HCT116 (cell line): ENCODE results near the gene DPH6. TPM values are rescaled to one million over a fixed set of nuclear protein-coding genes. Genes with fewer than 3 reads are reported as not detected.

Experiments used
- ATAC-seq: fragments of 200-7000 bp; cut with Tn5 transposase; 2 replicates; pipeline ENCODE4 v1.9.1; 2020; ENCODE audit warnings: mild to moderate bottlenecking, moderate library complexity
- BruUV-seq: library from RNA; stranded (reverse); fragments of 400-500 nt; replicated peaks from 2 replicates; lab custom pipeline; 2021; lab: Mats Ljungman, UMichigan
- CTCF ChIA-PET: fragments of 300-600 bp; sonication (Branson Sonifier 250); formaldehyde crosslinking; loops from one replicate; lab custom pipeline; 2021; ENCODE audit warnings: antibody characterized with exemption; lab: Charles Lee
- POLR2A ChIA-PET: fragments of 300-600, 350-600 bp; sonication (Branson Sonifier 250); formaldehyde crosslinking; loops from one replicate; lab custom pipeline; 2021; ENCODE audit warnings: antibody characterized with exemption; lab: Charles Lee
- RAD21 ChIA-PET, 2 experiments: fragments of 300-600 bp; sonication (Branson Sonifier 250); formaldehyde crosslinking; loops; one replicate each; lab custom pipeline; 2023; ENCODE audit warnings: low total read pairs in 2 of 2; ENCODE audit not compliant: uncharacterized antibody in 2 of 2, unreplicated experiment in 2 of 2, low non-redundant PET in 1 of 2; lab: Charles Lee
- DNase-seq: peaks from one replicate; pipeline ENCODE4 v3.0.0-alpha.2; 2010; ENCODE audit warnings: low read depth, low spot score
- H2AFZ ChIP-seq: fragments of 200-600 bp; shearing (Covaris generic), sonication (generic); 2 replicates; pipeline ENCODE4 v1.6.1; 2017; ENCODE audit warnings: low read depth, mixed run types, mixed read lengths, antibody characterized with exemption, low read length; ENCODE audit not compliant: poor library complexity, severe bottlenecking
- H3K27ac ChIP-seq: 2 replicates; pipeline ENCODE4 v1.5.1; 2012; ENCODE audit warnings: low read depth, low read length
- H3K27me3 ChIP-seq: fragments of 200-600 bp; sonication (generic); 2 replicates; pipeline ENCODE4 v1.6.1; 2016; ENCODE audit warnings: mixed run types, low read length, mixed read lengths; ENCODE audit not compliant: insufficient read depth
- H3K36me3 ChIP-seq, 2 experiments: fragments of 200-500 bp in 1 of 2; fragments of 200-600 bp in 1 of 2; sonication (Bioruptor generic) in 1 of 2; sonication (generic) in 1 of 2; 2 replicates each; pipeline versions ENCODE4 v1.5.1 to v1.6.1; 2014 to 2016; ENCODE audit warnings: low read length in 2 of 2, inconsistent platforms in 1 of 2, mixed read lengths in 1 of 2, mixed run types in 1 of 2; ENCODE audit not compliant: insufficient read depth in 2 of 2, control insufficient read depth in 1 of 2
- H3K4me1 ChIP-seq, 2 experiments: fragments of 200-600 bp in 1 of 2; sonication (generic) in 1 of 2; 2 replicates each; pipeline versions ENCODE4 v1.5.1 to v1.6.1; 2012 to 2017; ENCODE audit warnings: low read length in 2 of 2, inconsistent platforms in 1 of 2, mild to moderate bottlenecking in 1 of 2, mixed read lengths in 1 of 2, mixed run types in 1 of 2, moderate library complexity in 1 of 2; ENCODE audit not compliant: insufficient read depth in 2 of 2, control insufficient read depth in 1 of 2
- H3K4me2 ChIP-seq: fragments of 200-600 bp; sonication (generic); 2 replicates; pipeline ENCODE4 v1.6.1; 2017; ENCODE audit warnings: mixed run types, low read length, mixed read lengths
- H3K4me3 ChIP-seq, 2 experiments: fragments of 200-600 bp in 1 of 2; sonication (generic) in 1 of 2; replicated peaks in 1 of 2; 2 replicates each; pipeline ENCODE4 v1.5.1; 2011 to 2016; ENCODE audit warnings: low read length in 2 of 2, control low read depth in 1 of 2, low read depth in 1 of 2, mild to moderate bottlenecking in 1 of 2, mixed read lengths in 1 of 2, mixed run types in 1 of 2
- H3K79me2 ChIP-seq: fragments of 200-600 bp; sonication (generic); 2 replicates; pipeline ENCODE4 v1.6.1; 2017; ENCODE audit warnings: mild to moderate bottlenecking, mixed run types, low read length, moderate library complexity, mixed read lengths; ENCODE audit not compliant: insufficient read depth
- H3K9ac ChIP-seq: fragments of 200-600 bp; sonication (generic); 2 replicates; pipeline ENCODE4 v1.6.1; 2016; ENCODE audit warnings: low read length, mixed read lengths
- H3K9me2 ChIP-seq: fragments of 200-600 bp; sonication (generic), shearing (Covaris generic); 2 replicates; pipeline ENCODE4 v1.6.1; 2017; ENCODE audit warnings: mixed run types, mild to moderate bottlenecking, moderate library complexity; ENCODE audit not compliant: insufficient read depth
- H3K9me3 ChIP-seq, 2 experiments: fragments of 200-500 bp in 1 of 2; fragments of 200-600 bp in 1 of 2; sonication (Bioruptor generic) in 1 of 2; sonication (generic) in 1 of 2; 2 replicates each; pipeline ENCODE4 v1.6.1; 2014 to 2017; ENCODE audit warnings: low read length in 2 of 2, mixed read lengths in 2 of 2, inconsistent platforms in 1 of 2, low read depth in 1 of 2, mild to moderate bottlenecking in 1 of 2, mixed run types in 1 of 2, moderate library complexity in 1 of 2; ENCODE audit not compliant: control insufficient read depth in 1 of 2, insufficient read depth in 1 of 2
- H4K20me1 ChIP-seq: fragments of 200-600 bp; sonication (generic), shearing (Covaris generic); 2 replicates; pipeline ENCODE4 v1.6.1; 2017; ENCODE audit warnings: mixed run types, mild to moderate bottlenecking, moderate library complexity; ENCODE audit not compliant: insufficient read depth
- CBX3 ChIP-seq: IDR thresholded peaks from 2 replicates; pipeline ENCODE4 v1.6.1; 2012; ENCODE audit warnings: low read depth
- CEBPB ChIP-seq: IDR thresholded peaks from 2 replicates; pipeline ENCODE4 v1.6.1; 2012; ENCODE audit warnings: low read depth
- ELF1 ChIP-seq: IDR thresholded peaks from 2 replicates; pipeline ENCODE4 v1.6.1; 2012; ENCODE audit warnings: low read depth, borderline replicate concordance
- EZH2 ChIP-seq: fragments of 200-600 bp; sonication (generic); IDR thresholded peaks from 2 replicates; pipeline ENCODE4 v1.6.1; 2017; ENCODE audit warnings: antibody characterized with exemption, mixed run types
- EZH2phosphoT487 ChIP-seq: fragments of 200-600 bp; IDR thresholded peaks from 2 replicates; pipeline ENCODE4 v1.6.1; 2018; ENCODE audit warnings: antibody characterized with exemption, borderline replicate concordance
- FOSL1 ChIP-seq: IDR thresholded peaks from 2 replicates; pipeline ENCODE4 v1.6.1; 2012; ENCODE audit warnings: low read depth
- JUND ChIP-seq: IDR thresholded peaks from 2 replicates; pipeline ENCODE4 v1.6.1; 2012
- POLR2A ChIP-seq: IDR thresholded peaks from 2 replicates; pipeline ENCODE4 v1.7.0; 2011; ENCODE audit warnings: borderline replicate concordance; ENCODE audit not compliant: insufficient read depth, insufficient read length; ENCODE audit errors: extremely low read depth
- RAD21 ChIP-seq: IDR thresholded peaks from 2 replicates; pipeline ENCODE4 v1.6.1; 2012; ENCODE audit warnings: low read depth, mild to moderate bottlenecking
- SIN3A ChIP-seq: IDR thresholded peaks from 2 replicates; pipeline ENCODE4 v1.6.1; 2012; ENCODE audit warnings: low read depth
- YY1 ChIP-seq: IDR thresholded peaks from 2 replicates; pipeline ENCODE4 v1.6.1; 2011; ENCODE audit warnings: low read length, low read depth, moderate library complexity, mild to moderate bottlenecking; ENCODE audit not compliant: insufficient replicate concordance; ENCODE audit errors: extremely low read depth
- ZFX ChIP-seq: fragments of 450-650 bp; IDR thresholded peaks from 2 replicates; pipeline ENCODE4 v1.6.1; 2017
- ZNF274 ChIP-seq: fragments of 200-500 bp; sonication (Bioruptor generic); IDR thresholded peaks from 2 replicates; pipeline ENCODE4 v1.6.1; 2014; ENCODE audit warnings: mild to moderate bottlenecking, low read depth, low read length, inconsistent platforms
- intact Hi-C: fragments of 100-400 bp; cut with micrococcal nuclease; formaldehyde crosslinking; loops from 2 replicates; pipeline ENCODE4 v1.10.0; 2022
- total RNA-seq: library from RNA; stranded (reverse); gene quantifications from one replicate; pipeline ENCODE4 v1.2.1, GENCODE V29; 2021; ENCODE audit not compliant: unreplicated experiment
- TF ChIP-seq, protein P1 (sequence below): IDR thresholded peaks from 2 replicates; pipeline ENCODE4 v1.6.1; 2011; ENCODE audit warnings: mild to moderate bottlenecking, low read length, moderate library complexity; ENCODE audit not compliant: insufficient replicate concordance; ENCODE audit errors: extremely low read depth
- TF ChIP-seq, protein P2 (sequence below), 3 experiments: fragments of 200-600 bp in 1 of 3; sonication (generic) in 1 of 3; IDR thresholded peaks in 2 of 3; conservative IDR thresholded peaks in 1 of 3; 2 replicates each; pipeline ENCODE4 v1.5.1; 2012 to 2017; ENCODE audit warnings: low read depth in 2 of 3, low read length in 2 of 3, antibody characterized with exemption in 1 of 3, borderline replicate concordance in 1 of 3, control low read depth in 1 of 3, mild to moderate bottlenecking in 1 of 3, mixed read lengths in 1 of 3, mixed run types in 1 of 3, moderate library complexity in 1 of 3; ENCODE audit not compliant: insufficient read depth in 1 of 3

DPH6 gene
- total RNA-seq, 1 experiment from 2014 or later, result 18.2 TPM

DNA sequence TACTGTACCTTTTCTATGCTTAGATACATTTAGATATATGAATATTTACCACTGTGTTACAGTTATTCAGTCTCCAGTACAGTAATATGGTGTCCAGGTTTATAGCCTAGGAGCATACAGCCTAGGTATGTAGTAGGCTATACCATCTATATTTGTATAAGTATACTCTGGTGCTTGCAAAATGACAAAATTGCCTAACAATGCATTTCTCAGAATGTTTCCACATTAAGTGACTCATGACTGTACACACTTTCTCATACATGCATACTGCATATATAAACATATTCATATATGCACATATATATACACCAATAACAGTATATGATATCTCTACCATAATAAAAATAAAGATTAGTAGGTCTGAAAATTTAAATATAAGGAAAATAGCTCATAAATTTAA is 169.3 kb downstream of the DPH6 start:
- no peak for ATAC-seq
- RAD21 ChIA-PET, result no interaction called here
- BruUV-seq, result no TSS peak
- no peak overlapping the region for H3K27ac ChIP-seq
- H3K36me3 ChIP-seq, result no peaks in the 10 kb centered on the region
- no peaks in the 10 kb centered on the region for H3K79me2 ChIP-seq
- DNase-seq, result no peak
- CTCF ChIA-PET, result no interaction called here
- H3K9me2 ChIP-seq, result no peaks in the 10 kb centered on the region
- no peak overlapping the region for H3K9ac ChIP-seq
- intact Hi-C loops, result no loop called here
- no peaks in the 10 kb centered on the region for H4K20me1 ChIP-seq
- no peak for TF ChIP-seq POLR2A
- no peak for TF ChIP-seq ZNF274
- no peak for TF ChIP-seq SIN3A
- TF ChIP-seq, protein P1, sequence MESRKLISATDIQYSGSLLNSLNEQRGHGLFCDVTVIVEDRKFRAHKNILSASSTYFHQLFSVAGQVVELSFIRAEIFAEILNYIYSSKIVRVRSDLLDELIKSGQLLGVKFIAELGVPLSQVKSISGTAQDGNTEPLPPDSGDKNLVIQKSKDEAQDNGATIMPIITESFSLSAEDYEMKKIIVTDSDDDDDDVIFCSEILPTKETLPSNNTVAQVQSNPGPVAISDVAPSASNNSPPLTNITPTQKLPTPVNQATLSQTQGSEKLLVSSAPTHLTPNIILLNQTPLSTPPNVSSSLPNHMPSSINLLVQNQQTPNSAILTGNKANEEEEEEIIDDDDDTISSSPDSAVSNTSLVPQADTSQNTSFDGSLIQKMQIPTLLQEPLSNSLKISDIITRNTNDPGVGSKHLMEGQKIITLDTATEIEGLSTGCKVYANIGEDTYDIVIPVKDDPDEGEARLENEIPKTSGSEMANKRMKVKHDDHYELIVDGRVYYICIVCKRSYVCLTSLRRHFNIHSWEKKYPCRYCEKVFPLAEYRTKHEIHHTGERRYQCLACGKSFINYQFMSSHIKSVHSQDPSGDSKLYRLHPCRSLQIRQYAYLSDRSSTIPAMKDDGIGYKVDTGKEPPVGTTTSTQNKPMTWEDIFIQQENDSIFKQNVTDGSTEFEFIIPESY, result no peak
- no peak for TF ChIP-seq RAD21
- TF ChIP-seq, protein P2, sequence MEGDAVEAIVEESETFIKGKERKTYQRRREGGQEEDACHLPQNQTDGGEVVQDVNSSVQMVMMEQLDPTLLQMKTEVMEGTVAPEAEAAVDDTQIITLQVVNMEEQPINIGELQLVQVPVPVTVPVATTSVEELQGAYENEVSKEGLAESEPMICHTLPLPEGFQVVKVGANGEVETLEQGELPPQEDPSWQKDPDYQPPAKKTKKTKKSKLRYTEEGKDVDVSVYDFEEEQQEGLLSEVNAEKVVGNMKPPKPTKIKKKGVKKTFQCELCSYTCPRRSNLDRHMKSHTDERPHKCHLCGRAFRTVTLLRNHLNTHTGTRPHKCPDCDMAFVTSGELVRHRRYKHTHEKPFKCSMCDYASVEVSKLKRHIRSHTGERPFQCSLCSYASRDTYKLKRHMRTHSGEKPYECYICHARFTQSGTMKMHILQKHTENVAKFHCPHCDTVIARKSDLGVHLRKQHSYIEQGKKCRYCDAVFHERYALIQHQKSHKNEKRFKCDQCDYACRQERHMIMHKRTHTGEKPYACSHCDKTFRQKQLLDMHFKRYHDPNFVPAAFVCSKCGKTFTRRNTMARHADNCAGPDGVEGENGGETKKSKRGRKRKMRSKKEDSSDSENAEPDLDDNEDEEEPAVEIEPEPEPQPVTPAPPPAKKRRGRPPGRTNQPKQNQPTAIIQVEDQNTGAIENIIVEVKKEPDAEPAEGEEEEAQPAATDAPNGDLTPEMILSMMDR (IDR thresholded peaks at IDR 0.05 in 2 of 3, conservative IDR thresholded peaks at IDR 0.05 in 1 of 3; ENCODE audit: borderline replicate concordance in 1 of 3, insufficient read depth in 1 of 3, low read depth in 2 of 3, low read length in 2 of 3), result no peak
- TF ChIP-seq FOSL1, result no peak
- TF ChIP-seq EZH2phosphoT487, result no peak
- TF ChIP-seq EZH2, result no peak
- TF ChIP-seq ELF1, result no peak
- no peak for TF ChIP-seq CEBPB
- no peak for TF ChIP-seq CBX3
- no peak for TF ChIP-seq JUND
- no peak for TF ChIP-seq ZFX
- no peak for TF ChIP-seq YY1
- no peaks in the 10 kb centered on the region for H3K9me3 ChIP-seq
- no peaks in the 10 kb centered on the region for H3K4me1 ChIP-seq
- H3K4me3 ChIP-seq, result no peak overlapping the region
- POLR2A ChIA-PET, result no interaction called here
- H3K4me2 ChIP-seq, result no peak overlapping the region
- no peaks in the 10 kb centered on the region for H3K27me3 ChIP-seq
- no peak overlapping the region for H2AFZ ChIP-seq
